ENCODE data around the gene EPS8L1.

- TF ChIP-seq POLR2A (IDR thresholded peaks at IDR 0.05; ENCODE audit: low read length) (no peak), GATA1 (IDR thresholded peaks at IDR 0.05; ENCODE audit: low read depth, low read length) (no peak)
These were observed 22.4 kb downstream of the EPS8L1 start for GRCh38 chr19:55097864-55098715.
